GM12872 (cell line): Measurements from ENCODE around the gene ERBB4.

Experiments
- CTCF ChIP-seq: IDR thresholded peaks from 3 replicates; pipeline ENCODE4 v1.5.1; 2011; ENCODE audit warnings: low read depth, mild to moderate bottlenecking, low read length, moderate library complexity; ENCODE audit not compliant: insufficient read depth

Gene ERBB4

GRCh38 chr2:211494085-211494484 lies 1044.5 kb downstream of the ERBB4 start:
- no peak for TF ChIP-seq CTCF

- no peak for TF ChIP-seq CTCF
Measured at GRCh38 chr2:211487733-211488132, 1050.9 kb downstream of the ERBB4 start.

- TF ChIP-seq CTCF, result no peak
Measured at GRCh38 chr2:211479536-211480150, 1059.0 kb downstream of the ERBB4 start.

- no peak for TF ChIP-seq CTCF
Measured at GRCh38 chr2:211477537-211478275, 1060.9 kb downstream of the ERBB4 start.

GRCh38 chr2:211473116-211473515 lies 1065.5 kb downstream of the ERBB4 start:
- TF ChIP-seq CTCF, result no peak

- TF ChIP-seq CTCF, result no peak
Measured at GRCh38 chr2:211469664-211470059, 1068.9 kb downstream of the ERBB4 start.

- TF ChIP-seq CTCF, result no peak
Measured at GRCh38 chr2:211468877-211469663, 1069.5 kb downstream of the ERBB4 start.
